Measurements from ENCODE around the gene DPP6. TPM values are rescaled to one million over a fixed set of nuclear protein-coding genes. Genes with fewer than 3 reads are reported as not detected.

The DPP6 gene
- total and polyA plus RNA-seq, 5 donors from 2014 or later: not detected

DNA sequence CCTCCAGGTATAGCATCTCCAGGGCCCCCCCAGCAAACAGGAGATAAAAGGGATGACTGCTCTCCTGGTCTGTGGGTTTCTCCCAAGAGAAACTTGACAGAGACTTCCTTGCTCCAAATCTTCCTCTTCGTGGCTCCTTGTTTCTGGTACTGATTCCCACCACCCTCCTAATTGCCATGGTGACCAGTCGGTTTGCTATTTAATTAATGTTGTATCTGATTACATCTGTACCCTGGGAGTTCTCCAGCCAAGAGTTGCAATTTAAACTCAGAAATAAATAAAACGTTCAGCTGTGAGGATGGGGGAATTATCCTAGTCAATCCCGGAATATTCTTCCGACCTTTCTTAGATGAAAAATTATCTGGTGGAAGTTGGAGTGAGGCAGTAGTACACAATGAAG is 686.0 kb downstream of the DPP6 start:
- H3K4me3 ChIP-seq (ENCODE audit: low read depth, low read length): no peak overlapping the region
- ATAC-seq (ENCODE audit: low read depth in 2 of 2): no peak
- no peak for DNase-seq
- H3K27me3 ChIP-seq (ENCODE audit: control insufficient read depth, insufficient read depth, low read length): no peaks in the 10 kb centered on the region
- H3K36me3 ChIP-seq (ENCODE audit: control insufficient read depth, insufficient read depth, low read length): no peaks in the 10 kb centered on the region
- H3K4me1 ChIP-seq (ENCODE audit: control insufficient read depth, insufficient read depth, low read length, poor library complexity, severe bottlenecking): no peaks in the 10 kb centered on the region
- Mint-ChIP-seq H3K36me3 (no peaks in the 10 kb centered on the region), H3K4me3 (no peak overlapping the region), H3K27me3 (no peaks in the 10 kb centered on the region), H3K27ac (no peak overlapping the region), H3K9me3 (no peaks in the 10 kb centered on the region), H3K4me1 (no peaks in the 10 kb centered on the region)
- no peaks in the 10 kb centered on the region for H3K9me3 ChIP-seq (ENCODE audit: control insufficient read depth in 2 of 2, low read length in 2 of 2)
- H3K27ac ChIP-seq (ENCODE audit: insufficient read depth, low read length, poor library complexity, severe bottlenecking): no peak overlapping the region

DNA sequence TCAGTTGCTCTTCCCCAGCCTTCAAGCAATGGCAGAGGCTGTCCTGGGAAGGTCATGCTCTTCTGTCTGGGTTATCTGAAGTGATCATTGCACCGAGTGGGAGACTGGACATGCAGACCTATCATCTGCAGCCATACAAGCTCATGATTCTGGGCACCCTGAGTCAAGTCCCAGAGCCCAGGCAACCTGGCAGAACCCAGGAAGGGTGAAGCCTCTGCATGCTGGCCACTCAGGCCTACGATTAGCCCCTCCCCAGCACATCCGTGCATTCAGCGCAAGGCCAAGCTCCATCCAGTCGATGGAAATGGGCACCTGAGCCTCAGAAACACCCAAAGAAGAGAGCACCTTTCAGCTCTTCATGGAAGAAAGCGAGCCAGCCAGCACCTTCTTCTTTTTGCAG is 688.9 kb downstream of the DPP6 start:
- Mint-ChIP-seq H3K9me3 (no peaks in the 10 kb centered on the region), H3K4me1 (no peaks in the 10 kb centered on the region), H3K27ac (no peak overlapping the region), H3K4me3 (no peak overlapping the region), H3K27me3 (no peaks in the 10 kb centered on the region), H3K36me3 (no peaks in the 10 kb centered on the region)
- H3K9me3 ChIP-seq (ENCODE audit: control insufficient read depth in 2 of 2, low read length in 2 of 2): no peaks in the 10 kb centered on the region
- no peak for ATAC-seq (ENCODE audit: low read depth in 2 of 2)
- H3K4me3 ChIP-seq (ENCODE audit: low read depth, low read length): no peak overlapping the region
- DNase-seq: no peak
- no peaks in the 10 kb centered on the region for H3K4me1 ChIP-seq (ENCODE audit: control insufficient read depth, insufficient read depth, low read length, poor library complexity, severe bottlenecking)
- H3K27me3 ChIP-seq (ENCODE audit: control insufficient read depth, insufficient read depth, low read length): no peaks in the 10 kb centered on the region
- no peak overlapping the region for H3K27ac ChIP-seq (ENCODE audit: insufficient read depth, low read length, poor library complexity, severe bottlenecking)
- H3K36me3 ChIP-seq (ENCODE audit: control insufficient read depth, insufficient read depth, low read length): no peaks in the 10 kb centered on the region

- ATAC-seq (ENCODE audit: low read depth in 2 of 2): no peak
- Mint-ChIP-seq H3K4me1 (no peaks in the 10 kb centered on the region), H3K4me3 (no peak overlapping the region), H3K9me3 (no peaks in the 10 kb centered on the region), H3K36me3 (no peaks in the 10 kb centered on the region), H3K27ac (no peak overlapping the region), H3K27me3 (no peaks in the 10 kb centered on the region)
- Histone ChIP-seq H3K36me3 (ENCODE audit: control insufficient read depth, insufficient read depth, low read length) (no peaks in the 10 kb centered on the region), H3K27ac (ENCODE audit: insufficient read depth, low read length, poor library complexity, severe bottlenecking) (no peak overlapping the region), H3K4me3 (ENCODE audit: low read depth, low read length) (no peak overlapping the region), H3K4me1 (ENCODE audit: control insufficient read depth, insufficient read depth, low read length, poor library complexity, severe bottlenecking) (no peaks in the 10 kb centered on the region), H3K9me3 (ENCODE audit: control insufficient read depth in 2 of 2, low read length in 2 of 2) (no peaks in the 10 kb centered on the region), H3K27me3 (ENCODE audit: control insufficient read depth, insufficient read depth, low read length) (no peaks in the 10 kb centered on the region)
- no peak for DNase-seq
Measured at GRCh38 chr7:154743206-154743605, 691.0 kb downstream of the DPP6 start.

DNA sequence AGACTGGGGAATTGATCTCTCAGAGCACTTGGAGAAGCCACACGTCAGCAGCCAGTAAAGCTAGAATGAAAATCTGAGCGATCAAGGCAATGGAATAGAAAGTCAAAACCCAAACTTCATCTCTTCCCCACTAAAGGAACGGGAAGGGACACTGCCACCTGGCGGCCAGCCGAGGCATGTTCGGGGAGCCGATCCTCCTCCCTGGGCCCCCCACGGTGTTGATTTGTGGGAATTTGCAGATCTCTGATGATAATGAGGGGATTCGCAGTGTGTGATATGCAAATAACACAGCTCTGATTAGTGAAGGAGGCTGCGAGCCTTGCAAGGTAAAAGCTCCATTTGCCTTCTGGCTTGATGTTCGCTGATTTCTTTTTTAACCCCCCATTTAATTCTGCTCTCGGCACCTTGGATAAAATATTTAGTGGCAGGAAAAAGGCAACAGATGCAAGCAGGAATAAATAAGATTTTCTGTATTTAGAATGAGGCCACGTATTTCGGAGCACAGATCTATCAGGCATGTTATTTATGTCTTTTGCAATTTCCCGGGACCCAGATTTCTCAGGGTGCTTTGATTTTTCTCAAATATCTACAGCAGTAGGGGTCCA is 692.2 kb downstream of the DPP6 start:
- no peaks in the 10 kb centered on the region for H3K27me3 Mint-ChIP-seq
- DNase-seq (peak in 1 of 3 donors; percentile 7), ATAC-seq (ENCODE audit: low read depth in 2 of 2) (no peak)
- no peaks in the 10 kb centered on the region for H3K4me1 Mint-ChIP-seq
- Histone ChIP-seq H3K4me1 (ENCODE audit: control insufficient read depth, insufficient read depth, low read length, poor library complexity, severe bottlenecking) (no peaks in the 10 kb centered on the region), H3K4me3 (ENCODE audit: low read depth, low read length) (no peak overlapping the region), H3K9me3 (ENCODE audit: control insufficient read depth in 2 of 2, low read length in 2 of 2) (no peaks in the 10 kb centered on the region), H3K27me3 (ENCODE audit: control insufficient read depth, insufficient read depth, low read length) (no peaks in the 10 kb centered on the region), H3K27ac (ENCODE audit: insufficient read depth, low read length, poor library complexity, severe bottlenecking) (no peak overlapping the region), H3K36me3 (ENCODE audit: control insufficient read depth, insufficient read depth, low read length) (no peaks in the 10 kb centered on the region)
- no peaks in the 10 kb centered on the region for H3K9me3 Mint-ChIP-seq
- H3K27ac Mint-ChIP-seq: no peak overlapping the region
- no peaks in the 10 kb centered on the region for H3K36me3 Mint-ChIP-seq
- no peak overlapping the region for H3K4me3 Mint-ChIP-seq

GRCh38 chr7:154744861-154745258 is 692.7 kb downstream of the DPP6 start:
- Mint-ChIP-seq H3K27me3 (no peaks in the 10 kb centered on the region), H3K27ac (no peak overlapping the region), H3K9me3 (no peaks in the 10 kb centered on the region), H3K36me3 (no peaks in the 10 kb centered on the region), H3K4me1 (no peaks in the 10 kb centered on the region), H3K4me3 (no peak overlapping the region)
- no peak overlapping the region for H3K27ac ChIP-seq (ENCODE audit: insufficient read depth, low read length, poor library complexity, severe bottlenecking)
- no peaks in the 10 kb centered on the region for H3K27me3 ChIP-seq (ENCODE audit: control insufficient read depth, insufficient read depth, low read length)
- no peak overlapping the region for H3K4me3 ChIP-seq (ENCODE audit: low read depth, low read length)
- H3K9me3 ChIP-seq (ENCODE audit: control insufficient read depth in 2 of 2, low read length in 2 of 2): no peaks in the 10 kb centered on the region
- no peak for ATAC-seq (ENCODE audit: low read depth in 2 of 2)
- no peaks in the 10 kb centered on the region for H3K36me3 ChIP-seq (ENCODE audit: control insufficient read depth, insufficient read depth, low read length)
- DNase-seq: no peak
- H3K4me1 ChIP-seq (ENCODE audit: control insufficient read depth, insufficient read depth, low read length, poor library complexity, severe bottlenecking): no peaks in the 10 kb centered on the region

DNA sequence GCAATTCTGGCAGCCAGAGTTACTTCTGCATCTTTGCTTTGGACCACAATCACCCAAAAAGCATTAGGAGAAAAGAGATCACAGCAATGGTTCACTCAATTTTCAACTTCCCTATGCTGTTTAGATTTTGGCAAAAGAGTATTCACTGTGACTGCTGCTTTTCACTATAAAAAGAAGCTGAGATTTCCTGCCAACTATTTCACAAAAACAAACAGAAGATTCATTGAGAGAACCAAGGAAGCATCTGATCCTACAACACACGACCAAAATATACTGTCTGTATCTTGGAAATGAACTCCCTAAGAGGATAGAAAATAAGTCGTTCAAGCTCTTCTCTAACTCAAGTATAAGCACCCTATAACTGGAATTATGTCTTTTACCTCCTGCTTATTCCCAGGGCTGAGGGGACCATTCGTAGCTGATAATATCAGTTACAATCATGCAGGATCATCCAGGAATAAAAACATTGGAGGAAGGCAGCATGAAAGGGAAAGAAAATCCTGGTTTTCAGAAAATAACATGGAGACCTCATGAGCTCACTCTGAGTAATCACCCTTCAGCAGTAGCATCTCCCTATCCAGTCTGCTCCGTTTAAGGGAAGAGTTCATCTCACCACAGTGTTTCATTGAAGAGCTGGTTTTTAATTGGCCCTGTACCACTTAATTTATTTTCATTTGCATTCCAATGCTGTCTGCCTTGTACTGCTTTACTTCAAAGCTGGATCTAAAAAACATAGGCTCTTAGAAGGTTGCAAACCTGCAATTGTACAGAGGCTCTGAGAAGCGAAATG is 694.6 kb downstream of the DPP6 start:
- Mint-ChIP-seq H3K4me1 (no peaks in the 10 kb centered on the region), H3K9me3 (peaks cover 0 to 3% (median 0%) of the 10 kb centered on the region in 7 donors), H3K27ac (no peak overlapping the region), H3K36me3 (no peaks in the 10 kb centered on the region), H3K27me3 (peaks cover 7% of the 10 kb centered on the region), H3K4me3 (no peak overlapping the region)
- H3K27me3 ChIP-seq (ENCODE audit: control insufficient read depth, insufficient read depth, low read length): no peaks in the 10 kb centered on the region
- no peaks in the 10 kb centered on the region for H3K36me3 ChIP-seq (ENCODE audit: control insufficient read depth, insufficient read depth, low read length)
- ATAC-seq (ENCODE audit: low read depth in 2 of 2) (no peak), DNase-seq (no peak)
- no peaks in the 10 kb centered on the region for H3K4me1 ChIP-seq (ENCODE audit: control insufficient read depth, insufficient read depth, low read length, poor library complexity, severe bottlenecking)
- no peaks in the 10 kb centered on the region for H3K9me3 ChIP-seq (ENCODE audit: control insufficient read depth in 2 of 2, low read length in 2 of 2)
- H3K4me3 ChIP-seq (ENCODE audit: low read depth, low read length): no peak overlapping the region
- H3K27ac ChIP-seq (ENCODE audit: insufficient read depth, low read length, poor library complexity, severe bottlenecking): no peak overlapping the region

DNA sequence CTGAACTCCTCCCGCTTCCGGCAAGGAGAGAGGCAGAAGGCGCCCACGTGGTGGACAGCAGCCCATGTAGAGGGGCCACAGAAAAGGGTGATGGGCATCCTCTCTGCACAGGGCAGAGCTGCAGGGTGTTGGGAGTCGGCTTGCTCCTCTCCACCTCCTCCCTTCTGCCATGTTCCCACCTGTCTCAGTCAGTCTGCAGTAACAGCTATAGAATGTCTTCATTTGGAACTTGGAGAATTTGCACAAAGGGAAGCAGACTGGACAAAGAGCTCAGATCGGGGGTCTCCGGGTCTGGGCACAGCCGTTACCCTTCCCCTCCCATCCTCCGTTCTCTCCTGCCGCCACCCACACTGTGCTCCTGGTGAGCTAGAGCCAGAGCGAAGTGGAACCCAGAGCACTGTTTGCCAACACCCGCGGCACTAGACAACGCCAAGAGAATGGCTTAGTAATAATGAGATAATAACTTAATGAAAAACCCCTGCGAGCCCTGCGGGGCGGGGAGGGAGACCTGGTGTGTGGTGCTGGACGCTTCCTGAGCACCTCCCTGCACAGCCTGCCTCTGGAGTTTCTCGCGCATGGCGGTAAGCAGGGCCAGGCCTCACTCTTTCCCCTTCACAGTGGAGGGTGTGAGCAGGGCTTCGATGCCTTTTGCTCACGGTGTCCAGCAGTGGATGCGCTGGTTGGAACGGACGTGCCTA is 696.0 kb downstream of the DPP6 start:
- Histone ChIP-seq H3K36me3 (ENCODE audit: control insufficient read depth, insufficient read depth, low read length) (no peaks in the 10 kb centered on the region), H3K9me3 (ENCODE audit: control insufficient read depth in 2 of 2, low read length in 2 of 2) (no peaks in the 10 kb centered on the region), H3K27me3 (ENCODE audit: control insufficient read depth, insufficient read depth, low read length) (no peaks in the 10 kb centered on the region), H3K4me3 (ENCODE audit: low read depth, low read length) (no peak overlapping the region), H3K4me1 (ENCODE audit: control insufficient read depth, insufficient read depth, low read length, poor library complexity, severe bottlenecking) (no peaks in the 10 kb centered on the region), H3K27ac (ENCODE audit: insufficient read depth, low read length, poor library complexity, severe bottlenecking) (no peak overlapping the region)
- DNase-seq (no peak), ATAC-seq (ENCODE audit: low read depth in 2 of 2) (no peak)
- no peak overlapping the region for H3K27ac Mint-ChIP-seq
- no peaks in the 10 kb centered on the region for H3K36me3 Mint-ChIP-seq
- H3K9me3 Mint-ChIP-seq: peaks cover 0 to 3% (median 0%) of the 10 kb centered on the region in 7 donors
- H3K4me1 Mint-ChIP-seq: no peaks in the 10 kb centered on the region
- H3K4me3 Mint-ChIP-seq: no peak overlapping the region
- H3K27me3 Mint-ChIP-seq: peaks cover 7% of the 10 kb centered on the region
